Activated CD4-positive, alpha-beta T cell treated with anti-CD3 and anti-CD28 coated beads, Interleukin-2, amount 50 U/mL, for 4 hours (primary cell): ENCODE results near the gene GPR141.
"Not testable (repeated sequence)": the region's sequence is repeated elsewhere in the genome, so short reads cannot be mapped to it uniquely, and the experiment has no call there.

Experiments
- DNase-seq, 2 experiments: peaks; one replicate each; pipeline ENCODE4 v3.0.0-alpha.2; 2020

Gene GPR141

DNA sequence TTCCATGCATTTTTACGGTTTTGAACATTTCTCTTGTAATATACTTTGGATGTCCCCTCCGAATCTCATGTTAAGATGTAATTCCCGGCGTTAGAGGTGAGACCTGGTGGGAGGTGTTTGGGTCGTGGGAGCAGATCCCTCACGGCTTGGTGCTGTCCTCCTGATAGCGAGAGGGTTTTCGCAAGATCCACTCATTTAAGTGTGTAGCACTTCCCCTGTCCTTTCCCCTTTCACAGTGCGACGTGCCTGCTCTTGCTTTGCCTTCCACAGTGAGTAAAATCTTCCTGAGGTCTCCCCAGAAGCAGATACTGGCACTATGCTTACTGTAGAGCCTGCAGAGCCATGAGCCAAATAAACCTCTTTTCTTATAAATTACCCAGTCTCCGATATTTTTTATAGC lies 6.6 kb downstream of the GPR141 start:
- no peak for DNase-seq

DNA sequence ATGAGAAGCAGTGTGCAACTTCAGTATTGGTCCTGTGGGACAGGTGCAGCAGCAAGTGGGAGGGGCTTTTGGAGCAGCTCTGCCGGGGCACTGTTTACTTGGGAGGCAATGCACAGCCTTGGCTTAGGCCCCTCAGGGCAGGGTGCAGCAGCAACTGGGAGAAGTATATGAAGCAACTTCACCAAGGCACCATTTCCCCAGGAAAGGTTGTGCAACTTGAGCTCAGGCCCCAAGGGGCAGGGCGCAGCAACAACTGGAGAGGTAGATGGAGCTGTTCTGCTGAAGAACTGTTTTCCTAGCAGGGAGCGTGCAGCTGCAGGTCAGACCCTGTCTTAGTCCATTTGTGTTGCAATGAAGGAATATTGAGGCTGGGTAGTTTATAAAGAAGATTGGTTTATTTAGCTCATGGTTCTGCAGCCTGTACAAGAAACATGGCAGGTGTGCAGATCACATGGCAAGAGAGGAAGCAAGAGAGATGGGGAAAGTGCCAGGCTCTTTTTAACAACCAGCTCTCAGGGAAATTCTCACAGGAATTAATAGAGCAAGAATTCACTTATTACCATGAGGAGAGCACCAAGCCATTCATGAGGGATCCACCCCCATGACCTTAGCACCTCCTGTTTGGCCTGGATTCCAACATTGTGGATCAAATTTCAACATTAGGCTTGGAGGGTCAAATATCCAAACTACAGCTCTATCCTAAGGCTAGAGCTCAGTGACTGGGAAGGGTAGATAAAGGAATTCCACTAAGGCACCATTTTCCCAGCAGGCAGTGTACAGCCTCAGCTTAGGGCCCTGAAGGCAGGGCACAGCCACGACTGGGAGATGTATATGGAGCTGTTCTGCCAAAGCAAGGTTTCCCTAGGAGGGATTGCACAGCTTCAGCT lies 10.9 kb downstream of the GPR141 start:
- DNase-seq, result no peak

DNA sequence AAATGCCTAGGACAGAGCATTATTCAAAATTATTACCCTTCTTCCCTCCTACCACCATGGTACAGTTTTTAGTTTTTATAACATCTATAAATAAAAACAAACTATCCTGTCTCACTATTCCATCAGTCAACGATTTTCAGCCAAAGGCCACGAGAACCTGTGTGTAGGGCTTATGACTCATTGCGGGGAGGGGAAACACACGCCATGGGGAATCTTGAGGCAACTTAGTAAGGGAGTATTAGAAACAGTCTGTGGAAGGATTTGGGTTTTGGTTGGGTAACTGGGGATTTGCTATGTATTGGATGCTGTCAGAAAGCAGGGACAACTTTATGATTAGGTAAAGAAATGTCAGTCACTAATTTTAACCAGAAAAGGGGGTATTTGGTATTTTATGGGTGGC lies 14.7 kb downstream of the GPR141 start:
- DNase-seq, result no peak

DNA sequence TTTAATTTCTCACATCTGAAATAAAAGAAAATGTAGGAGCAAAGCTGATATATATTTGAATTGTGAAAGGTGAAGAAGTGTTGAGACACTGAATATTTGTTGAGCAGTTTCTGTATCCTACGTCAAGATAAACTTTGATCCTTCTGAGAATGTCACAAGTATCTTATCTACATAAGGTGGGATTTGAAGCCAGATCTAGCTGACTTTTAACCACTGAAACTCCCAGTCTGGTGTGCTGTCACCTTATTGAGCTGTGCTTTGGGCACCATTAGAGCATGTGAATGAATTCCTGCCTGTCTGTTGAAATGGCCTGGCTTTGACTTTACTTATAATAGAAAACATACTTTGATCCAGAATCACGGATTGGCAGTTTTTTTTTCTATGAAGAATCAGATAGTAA lies 15.2 kb downstream of the GPR141 start:
- DNase-seq, result no peak

DNA sequence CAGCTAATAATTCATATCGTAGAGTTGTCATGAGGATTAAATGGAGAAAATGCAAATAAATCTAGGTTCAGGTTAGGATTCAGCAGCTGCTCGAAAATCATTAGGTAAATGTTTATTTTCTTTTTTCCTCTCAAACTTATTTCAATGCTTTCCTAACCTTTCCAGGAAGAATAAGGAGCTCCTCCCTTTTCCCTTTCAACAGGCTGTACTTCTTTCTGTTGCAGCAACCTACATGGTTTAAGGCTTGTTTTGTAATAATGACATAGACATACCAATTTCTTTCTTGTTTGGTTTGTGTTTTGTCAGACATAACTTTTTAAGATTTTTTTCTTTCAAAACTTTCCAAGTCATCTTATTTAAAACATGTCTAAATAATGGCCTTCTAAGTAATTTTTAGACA lies 18.2 kb downstream of the GPR141 start:
- no peak for DNase-seq

DNA sequence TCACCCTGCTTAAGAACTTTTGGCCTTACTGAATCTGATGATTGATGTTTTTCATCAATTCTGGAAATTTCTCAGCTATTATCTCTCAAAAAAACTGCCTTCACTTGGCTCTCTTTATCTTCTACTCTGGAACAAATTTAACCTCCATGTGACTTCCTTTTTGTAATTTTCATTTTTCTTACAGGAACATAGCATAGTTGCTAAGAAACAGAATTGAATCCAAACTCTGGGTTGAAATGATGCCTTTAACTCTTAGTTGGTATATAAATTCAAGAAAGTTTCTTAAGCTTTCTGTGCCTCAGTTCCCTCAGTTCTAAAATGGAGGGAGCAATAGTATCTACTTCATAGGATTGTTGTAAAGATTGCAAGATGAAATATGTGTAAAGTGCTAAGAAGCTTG lies 19.8 kb downstream of the GPR141 start:
- no peak for DNase-seq

DNA sequence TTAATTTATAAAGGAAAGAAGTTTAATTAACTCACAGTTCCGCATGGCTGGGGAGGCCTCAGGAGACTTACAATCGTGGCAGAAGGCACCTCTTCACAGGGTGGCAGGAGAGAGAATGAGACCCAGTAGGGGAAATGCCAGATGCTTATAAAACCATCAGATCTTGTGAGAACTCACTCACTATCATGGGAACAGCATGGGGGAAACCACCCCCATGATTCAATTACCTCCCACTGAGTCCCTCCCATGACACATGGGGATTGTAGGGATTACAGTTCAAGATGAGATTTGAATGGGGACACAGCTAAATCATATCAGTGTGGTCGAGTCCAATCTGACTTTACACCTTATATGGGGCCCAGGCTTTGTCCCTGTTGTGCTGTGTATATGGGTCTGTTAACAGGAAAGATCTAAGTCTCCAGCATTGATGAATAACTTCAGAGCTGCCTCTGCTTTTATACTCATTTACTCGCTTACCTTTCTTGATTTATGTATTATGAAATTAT lies 20.8 kb downstream of the GPR141 start:
- DNase-seq, result not testable (repeated sequence)

DNA sequence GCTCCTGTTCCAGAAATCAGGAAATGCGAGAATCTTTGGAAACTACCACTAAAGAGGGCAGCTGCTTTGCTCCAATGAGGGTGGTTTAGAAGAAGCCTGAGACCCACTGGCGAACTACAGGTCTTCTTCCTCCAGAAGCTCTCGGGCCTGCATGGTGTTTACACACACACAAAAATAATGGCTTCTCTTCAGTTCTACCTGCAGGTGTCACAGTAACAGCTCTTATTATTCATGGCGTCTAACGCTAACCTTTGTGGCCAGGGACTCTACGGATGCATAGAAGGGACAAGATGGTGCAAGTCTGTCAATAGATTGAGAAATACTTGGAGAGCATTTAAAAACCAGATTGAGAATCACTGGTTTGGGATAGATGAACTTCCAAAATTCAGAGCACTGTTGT lies 22.4 kb downstream of the GPR141 start:
- no peak for DNase-seq

DNA sequence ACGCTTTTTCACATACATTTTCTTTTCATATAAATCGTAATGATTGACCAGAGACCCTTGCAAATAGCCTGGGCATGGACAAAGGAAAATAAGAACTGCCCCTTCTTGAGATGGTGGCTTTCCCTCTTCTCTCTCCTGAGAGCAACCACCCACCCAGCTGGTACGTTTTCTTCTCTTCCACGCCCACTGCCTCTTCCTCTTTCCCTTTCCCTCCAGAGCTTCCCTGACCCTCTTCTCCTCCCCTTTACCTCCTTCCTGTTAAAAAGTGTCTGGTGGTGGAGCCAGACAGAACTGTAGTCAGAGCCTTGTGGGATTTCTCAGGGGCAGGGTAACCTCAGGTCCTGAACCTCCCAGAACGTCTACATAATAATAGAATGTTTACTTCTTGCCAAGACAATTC lies 23.2 kb downstream of the GPR141 start:
- DNase-seq, result no peak

DNA sequence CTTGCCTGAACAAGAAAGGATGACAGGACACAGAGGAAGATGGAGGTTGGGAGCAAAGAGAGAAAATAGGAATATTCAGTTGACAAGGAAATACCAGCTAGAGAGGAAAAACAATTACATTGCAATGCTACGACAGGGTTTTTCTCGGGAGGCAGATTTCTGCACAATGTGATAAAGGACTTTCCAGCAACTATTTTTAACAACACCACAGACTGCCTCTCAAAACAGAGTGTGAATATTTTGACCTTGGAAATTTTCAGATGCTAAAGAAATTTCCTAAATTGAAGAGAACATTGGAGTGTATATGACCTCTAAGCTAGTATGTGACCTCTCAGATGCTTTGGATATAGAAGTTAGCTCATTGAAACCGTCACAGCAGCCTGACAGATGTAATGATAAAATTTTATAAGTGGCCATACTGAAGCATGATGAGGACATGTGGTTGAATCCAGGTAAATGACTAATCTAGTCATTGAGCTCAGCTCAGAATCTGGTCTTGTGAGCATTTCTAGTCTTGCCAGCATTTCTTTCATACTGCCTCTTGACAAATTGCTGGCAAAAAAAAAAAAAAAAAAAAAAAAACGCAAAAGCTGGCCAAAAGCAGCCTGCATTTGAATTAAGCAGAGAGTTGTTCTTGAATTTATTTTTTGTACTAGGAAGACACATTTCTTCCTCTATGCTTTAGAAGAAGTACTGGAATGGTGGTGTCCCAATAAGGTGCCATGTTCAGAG lies 24.4 kb downstream of the GPR141 start:
- no peak for DNase-seq

DNA sequence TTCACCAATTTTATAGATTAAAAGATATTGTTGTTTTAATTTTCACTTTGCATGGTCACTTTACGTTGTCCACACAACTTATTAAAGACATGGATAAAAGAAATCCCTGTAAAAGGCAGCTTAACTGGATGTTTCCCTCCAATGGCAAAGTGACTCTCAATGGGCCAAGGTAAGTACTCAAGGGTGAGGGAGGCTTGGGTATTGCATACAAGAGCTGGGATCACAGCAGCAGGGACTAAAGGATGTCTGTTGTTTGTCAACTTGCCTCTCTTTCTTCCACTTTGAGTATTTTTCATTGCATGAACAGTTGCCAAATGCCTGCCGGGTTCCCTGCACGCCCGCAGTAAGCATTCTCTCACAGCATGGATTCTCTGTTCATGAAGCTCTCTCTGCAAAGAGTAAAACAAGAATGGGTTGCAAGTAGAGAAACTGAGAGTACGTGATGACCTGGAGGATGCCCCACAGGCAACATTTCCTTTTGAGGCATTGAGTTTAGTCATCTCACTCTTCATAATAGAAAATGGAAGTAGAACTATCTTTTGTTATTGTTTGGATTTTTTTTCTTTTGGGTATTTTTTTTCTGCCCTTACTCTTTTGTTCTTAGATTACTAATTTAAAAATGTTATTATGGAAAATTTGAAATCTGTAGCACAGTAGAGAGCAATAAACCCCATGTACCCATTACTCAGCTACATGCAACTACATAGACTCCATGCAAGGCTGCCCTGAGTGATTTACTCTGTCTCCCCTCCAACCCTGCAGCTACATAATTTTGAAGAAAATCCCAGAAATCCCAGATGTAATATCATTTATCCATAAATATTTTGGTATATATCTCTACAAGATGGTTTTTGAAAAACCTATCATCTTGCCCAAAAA lies 26.3 kb downstream of the GPR141 start:
- DNase-seq, result no peak

DNA sequence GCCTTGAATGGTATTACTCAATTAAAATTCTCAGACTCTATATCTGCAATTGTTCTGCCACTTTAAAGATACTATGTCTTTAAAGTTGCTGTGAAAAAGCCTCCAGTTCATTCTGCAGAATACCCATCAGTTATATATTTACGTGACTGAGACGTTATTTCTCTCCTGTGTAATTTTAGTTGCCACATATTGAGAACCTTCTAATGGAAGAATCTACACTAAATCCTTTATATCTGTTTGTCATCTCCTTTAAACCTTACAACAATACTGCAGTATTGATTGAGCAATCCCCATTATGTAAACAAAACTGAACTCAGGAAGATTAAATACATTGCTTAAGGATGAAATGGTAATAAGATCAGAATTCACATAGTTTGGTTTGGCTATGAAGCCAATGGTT lies 30.0 kb downstream of the GPR141 start:
- no peak for DNase-seq

DNA sequence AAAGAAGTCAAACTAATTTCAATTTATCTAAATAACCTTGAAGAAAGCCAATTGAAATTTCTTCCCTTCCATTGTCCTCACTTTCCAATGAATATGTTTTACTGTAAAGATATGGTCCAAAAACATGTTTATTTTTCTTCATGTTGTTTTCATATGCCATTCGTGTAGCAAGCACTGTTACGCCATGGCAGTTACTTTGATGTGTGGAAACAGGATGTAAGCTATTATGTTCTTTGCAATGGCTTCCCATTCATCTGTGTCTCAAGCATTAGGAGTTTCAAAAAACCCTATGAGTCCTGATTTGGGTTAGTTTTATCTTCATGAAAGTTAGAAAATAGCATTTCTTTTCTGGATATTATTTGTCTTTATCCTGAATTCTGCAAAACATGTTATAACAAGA lies 31.0 kb downstream of the GPR141 start:
- no peak for DNase-seq

DNA sequence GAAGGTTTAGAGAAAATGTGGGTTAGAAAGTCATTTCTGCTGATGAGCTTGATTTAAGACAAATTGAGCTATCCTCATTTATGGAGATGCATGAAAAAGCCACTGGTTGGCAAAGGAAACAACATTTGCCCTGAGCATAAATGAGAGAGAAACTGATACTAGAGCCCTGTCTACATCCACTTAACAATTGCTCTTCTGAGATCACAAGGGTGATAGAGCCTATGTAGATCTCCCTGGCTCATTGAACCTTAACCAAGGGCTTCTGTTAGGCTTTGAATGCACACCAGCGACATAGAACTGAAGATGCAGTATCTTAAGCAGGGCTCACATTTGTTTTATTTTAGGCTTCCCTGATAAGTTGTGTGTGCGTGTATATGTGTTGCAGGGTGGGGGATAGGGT lies 35.0 kb downstream of the GPR141 start:
- no peak for DNase-seq

DNA sequence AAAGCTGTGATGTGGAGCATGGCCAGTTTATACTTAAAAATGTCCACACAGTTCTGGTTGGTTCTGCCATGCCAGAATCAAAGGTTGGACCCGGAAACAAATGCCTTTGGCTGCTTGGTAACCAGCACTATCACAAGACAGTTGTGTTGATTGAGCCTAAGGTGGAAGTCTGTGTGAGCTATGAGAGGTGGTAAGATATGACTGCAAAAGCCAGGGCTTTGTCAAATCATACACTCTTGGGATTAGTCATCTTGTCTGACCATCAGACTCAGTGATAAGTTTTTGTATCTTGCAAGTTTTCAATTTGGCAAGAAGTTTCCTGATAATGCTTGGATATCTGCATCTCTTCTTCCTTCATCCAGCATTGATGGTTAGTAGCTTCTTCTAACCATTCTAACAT lies 35.5 kb downstream of the GPR141 start:
- no peak for DNase-seq

DNA sequence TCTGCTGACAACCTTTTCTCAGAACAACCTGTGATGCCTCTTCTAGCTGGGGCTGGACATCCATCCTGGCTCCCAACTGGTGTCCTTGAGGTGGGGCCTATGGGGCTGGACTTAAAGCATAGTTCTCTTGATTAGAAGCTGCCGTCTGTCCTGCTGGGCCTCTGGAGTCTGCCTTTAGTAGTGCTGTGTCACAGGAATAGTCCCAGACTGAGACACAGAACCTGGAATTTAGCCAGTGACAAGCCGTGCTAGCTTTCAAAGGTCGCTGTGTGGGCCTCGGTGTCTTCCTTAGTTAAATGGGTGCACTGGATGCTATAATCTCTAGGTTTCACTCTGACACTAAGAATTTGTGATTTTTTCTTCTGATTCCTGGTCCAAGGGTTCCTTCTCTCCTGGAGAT lies 41.2 kb downstream of the GPR141 start:
- DNase-seq, result no peak

DNA sequence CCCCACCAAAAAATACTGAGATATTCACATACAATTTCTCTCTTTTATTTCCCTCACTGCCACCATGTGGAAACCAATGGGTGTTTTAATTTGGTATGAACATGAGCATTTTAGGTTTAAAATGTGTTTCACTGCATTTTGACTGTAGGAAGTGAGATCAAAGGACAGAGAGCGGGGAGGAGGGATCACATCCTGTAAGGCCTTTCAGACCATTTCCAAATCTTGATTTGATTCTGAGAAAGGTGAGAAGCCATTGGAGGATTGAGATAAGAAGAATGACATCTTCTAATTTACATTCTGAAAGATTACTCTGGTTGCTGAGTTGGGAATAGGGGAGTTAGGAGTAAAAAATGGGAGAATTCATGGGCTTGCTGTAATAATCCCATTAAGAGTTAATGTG lies 42.5 kb downstream of the GPR141 start:
- no peak for DNase-seq

DNA sequence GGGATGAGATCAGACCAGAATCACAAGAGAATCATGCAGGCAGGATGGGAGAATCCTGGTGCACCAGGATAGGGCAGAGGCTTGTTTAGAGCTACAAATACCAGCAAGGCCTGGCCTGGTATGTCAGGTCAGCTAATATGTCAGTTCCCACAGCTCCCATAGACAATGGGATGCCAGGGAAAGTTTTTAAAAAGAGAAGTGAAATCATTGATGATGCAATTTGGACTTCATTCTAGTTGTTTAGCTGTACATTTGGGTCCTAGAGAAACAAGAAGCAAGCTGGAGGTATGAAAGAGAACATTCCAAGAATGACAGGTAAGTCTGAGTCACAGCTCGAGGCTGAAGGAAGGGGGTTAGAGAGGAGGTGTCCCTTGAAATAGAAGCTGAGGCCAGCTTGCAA lies 45.2 kb downstream of the GPR141 start:
- no peak for DNase-seq

DNA sequence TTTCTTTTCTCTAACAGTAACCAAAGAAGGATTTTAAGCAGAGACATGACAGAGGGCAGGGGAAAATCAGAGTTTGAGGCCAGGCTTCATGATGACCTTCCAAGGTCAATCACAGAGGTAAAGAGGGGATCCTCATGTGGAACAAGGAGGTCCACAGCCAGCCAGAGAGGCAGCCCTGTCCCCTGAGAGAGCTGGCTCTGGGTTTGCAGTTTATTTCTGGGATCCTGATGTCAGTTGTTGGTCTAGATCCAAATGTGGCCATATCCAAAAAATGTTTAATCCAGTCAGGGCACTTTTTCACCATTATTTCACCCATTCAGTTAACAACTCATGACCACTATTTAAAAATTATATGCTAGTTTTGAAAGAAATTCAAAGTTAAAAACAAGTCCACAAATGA lies 45.6 kb downstream of the GPR141 start:
- no peak for DNase-seq

DNA sequence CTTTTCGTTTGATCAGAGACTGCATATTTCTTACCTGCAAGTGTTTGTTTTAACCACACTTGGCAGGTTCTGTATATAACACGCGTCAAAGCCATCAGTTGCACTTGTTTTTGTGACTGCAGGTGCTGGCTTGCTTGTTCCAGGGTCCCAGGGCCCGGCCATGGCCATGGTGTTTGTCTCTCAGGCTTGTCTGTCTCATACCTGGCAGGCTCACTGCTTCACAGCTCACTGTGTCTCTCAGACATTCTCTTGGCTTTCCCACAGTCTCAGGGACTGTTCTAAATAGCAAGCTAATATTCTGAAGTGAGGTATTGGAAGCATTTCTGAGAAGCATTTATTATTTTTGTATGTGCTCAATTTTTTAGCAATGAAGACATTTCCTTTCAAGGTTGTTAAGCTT lies 46.9 kb downstream of the GPR141 start:
- no peak for DNase-seq

DNA sequence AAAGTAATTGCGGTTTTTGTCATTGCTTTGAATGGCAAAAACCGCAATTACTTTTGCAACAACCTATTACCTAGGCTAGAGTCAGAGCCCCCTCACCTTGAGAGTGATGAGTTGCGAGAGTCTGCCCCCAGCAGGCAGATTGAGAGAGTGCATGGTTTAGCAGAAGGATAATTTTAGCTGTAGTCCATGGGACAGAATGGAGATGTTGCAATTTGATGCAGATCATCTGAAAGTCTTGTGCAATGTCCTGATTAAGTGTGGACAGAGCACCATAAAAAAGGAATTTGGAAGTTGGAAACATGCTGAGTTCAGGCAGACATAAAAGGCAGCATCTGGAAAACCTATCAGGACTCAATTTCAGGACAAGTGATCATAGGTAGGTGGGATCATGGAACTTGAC lies 48.7 kb downstream of the GPR141 start:
- no peak for DNase-seq

DNA sequence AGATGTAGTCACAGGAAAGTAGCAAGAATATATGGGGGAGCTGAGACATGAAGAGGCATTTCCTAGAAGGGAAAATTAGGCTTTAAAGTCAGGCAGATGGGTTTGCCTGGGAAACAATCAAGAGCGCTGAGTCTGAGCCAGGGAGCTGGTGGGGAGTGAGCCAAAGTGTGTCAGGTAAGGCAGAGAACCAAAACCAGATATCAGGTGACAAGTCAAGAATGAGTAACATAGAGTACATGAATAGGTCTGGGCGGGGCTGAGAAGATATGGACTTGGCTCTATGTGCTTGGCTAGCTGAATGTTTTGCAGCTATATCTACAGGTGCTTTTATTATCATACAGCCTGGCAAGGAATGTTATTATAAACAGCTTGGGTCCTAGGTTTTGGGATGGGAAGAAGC lies 49.3 kb downstream of the GPR141 start:
- DNase-seq, result no peak

DNA sequence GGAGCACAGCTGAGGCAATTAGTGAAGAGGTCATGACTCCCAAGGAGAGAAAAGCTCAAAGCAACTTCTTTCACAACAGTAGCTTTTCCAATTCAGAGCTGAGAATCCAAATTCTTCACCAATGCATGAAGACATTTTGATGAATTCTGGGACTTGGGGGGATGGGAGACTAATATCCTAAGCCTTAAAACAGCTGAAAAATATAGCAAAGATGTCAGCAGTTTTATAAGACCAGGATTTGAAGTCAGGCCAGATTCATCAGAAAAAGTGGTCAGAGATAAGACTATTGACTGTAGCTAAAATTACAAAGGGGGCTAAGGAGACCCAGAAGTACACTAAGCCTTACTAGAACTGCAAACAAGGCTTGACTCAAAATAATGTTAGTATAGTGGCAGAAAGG lies 51.6 kb downstream of the GPR141 start:
- DNase-seq, result no peak
